Measurements from ENCODE around the gene LCN1. TPM values are rescaled to one million over a fixed set of nuclear protein-coding genes. Genes with fewer than 3 reads are reported as not detected.

LCN1 gene
- total and polyA plus RNA-seq, 2 of the 4 experiments (the other 2 are of a cell fraction) = not detected

DNA sequence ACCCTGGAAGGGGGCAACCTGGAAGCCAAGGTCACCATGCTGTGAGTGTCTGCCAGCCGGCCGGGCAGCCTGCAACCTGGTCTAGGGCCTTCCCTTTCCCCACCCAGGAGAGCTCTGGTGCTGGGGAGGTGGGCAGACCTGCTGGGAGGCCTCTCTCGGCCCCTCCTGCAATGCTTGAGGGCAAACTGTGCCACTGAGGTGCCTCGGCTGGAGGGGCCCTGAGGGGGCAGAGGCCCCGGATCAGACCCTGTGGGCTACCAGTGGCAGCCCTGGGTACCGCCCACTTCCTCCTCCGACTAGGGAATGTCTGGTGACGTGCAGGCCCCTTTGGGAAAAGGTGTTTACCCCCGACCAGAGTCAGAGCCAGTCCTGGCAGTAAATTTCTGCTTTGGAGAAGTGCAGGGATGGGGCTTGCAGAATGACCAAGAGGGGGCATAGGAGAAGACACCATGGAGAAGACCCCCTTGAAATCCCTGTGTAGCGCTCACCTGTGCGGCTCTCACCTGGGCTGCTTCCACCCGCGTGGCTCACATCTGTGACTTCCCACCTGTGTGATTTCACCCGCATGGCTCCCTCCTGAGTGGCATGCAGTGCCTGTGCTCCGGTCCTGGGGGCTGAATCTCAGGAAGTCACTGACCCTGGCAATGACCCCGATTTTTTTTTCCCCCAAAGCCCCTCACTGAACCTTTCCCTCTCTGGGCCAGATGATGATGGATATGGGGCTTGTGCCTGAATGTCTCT, 1.1 kb downstream of the LCN1 start:
- ChIA-PET CTCF (interaction anchor here (0.6 kb wide), 1 partner anchor 82 kb away, joined by 3 read pairs; no protein-coding TSS in a partner anchor), POLR2A (ENCODE audit: unreplicated experiment) (no interaction called here)
- Histone ChIP-seq H3K4me1 (ENCODE audit: control insufficient read depth, insufficient read depth, low read length) (no peaks in the 10 kb centered on the region), H3K23ac (ENCODE audit: low read depth, low read length) (no peak overlapping the region), H3K27me3 (ENCODE audit: control insufficient read depth, insufficient read depth, low read length) (peaks cover 2% of the 10 kb centered on the region; the same call in 1 of the 2 replicates), H2BK15ac (ENCODE audit: low read depth, low read length) (no peak overlapping the region), H3K9me3 (ENCODE audit: control insufficient read depth, insufficient read depth, low read length) (no peaks in the 10 kb centered on the region), H4K8ac (ENCODE audit: low read depth in 2 of 2, low read length in 2 of 2) (no peak overlapping the region), H2BK120ac (ENCODE audit: low read depth, low read length) (no peak overlapping the region), H3K56ac (ENCODE audit: extremely low read depth, insufficient read depth, low read length) (no peak overlapping the region), H2AK9ac (replicated peaks; ENCODE audit: low read depth, low read length, poor library complexity) (no peak overlapping the region), H4K5ac (ENCODE audit: low read depth, low read length) (no peak overlapping the region), H3K27ac (ENCODE audit: insufficient read depth, low read length) (no peak overlapping the region), H3K4me3 (ENCODE audit: insufficient read depth, low read depth, low read length) (no peak overlapping the region), H3K9me1 (ENCODE audit: insufficient read depth, low read length) (no peaks in the 10 kb centered on the region), H3K79me1 (ENCODE audit: low read depth in 1 of 2, low read length in 2 of 2) (no peaks in the 10 kb centered on the region), H4K20me1 (ENCODE audit: insufficient read depth, low read length) (no peaks in the 10 kb centered on the region), H3K4ac (ENCODE audit: low read depth, low read length) (no peak overlapping the region), H3K18ac (ENCODE audit: low read depth, low read length) (no peak overlapping the region), H2AK5ac (ENCODE audit: low read depth, low read length) (no peak overlapping the region), H4K91ac (ENCODE audit: insufficient read depth, low read depth, low read length) (no peak overlapping the region), H3K36me3 (ENCODE audit: control insufficient read depth, insufficient read depth, low read length) (no peaks in the 10 kb centered on the region), H2BK20ac (ENCODE audit: low read depth, low read length) (no peak overlapping the region), H2AFZ (replicated peaks; ENCODE audit: low read length, poor library complexity) (no peak overlapping the region), H3K9ac (ENCODE audit: low read depth, low read length) (no peak overlapping the region), H2BK5ac (ENCODE audit: low read depth, low read length, poor library complexity, severe bottlenecking) (no peak overlapping the region), H3K14ac (replicated peaks; ENCODE audit: low read depth, low read length) (no peak overlapping the region), H3K4me2 (ENCODE audit: low read depth, low read length) (no peak overlapping the region)
- ATAC-seq (ENCODE audit: low read depth) (no peak), DNase-seq (no peak)
- in situ Hi-C loops (cut with MboI; ENCODE audit: low sequenced_read_pairs) (no loop called here), dilution Hi-C loops (cut with HindIII; ENCODE audit: low sequenced_read_pairs, unreplicated experiment) (no loop called here), intact Hi-C loops (cut with micrococcal nuclease) (no loop called here)
- no TSS peak for BruUV-seq (replicated peaks)
- no peak for TF ChIP-seq NFE2L2 (IDR thresholded peaks at IDR 0.05; ENCODE audit: low read depth, low read length)
- no peak for TF ChIP-seq MAFK (IDR thresholded peaks at IDR 0.05; ENCODE audit: low read depth, low read length)
- TF ChIP-seq POLR2A (IDR thresholded peaks at IDR 0.05; ENCODE audit: low read depth, low read length) = no peak
- no peak for TF ChIP-seq SMC3 (IDR thresholded peaks at IDR 0.05; ENCODE audit: low read depth, low read length)
- TF ChIP-seq BHLHE40 (IDR thresholded peaks at IDR 0.05; ENCODE audit: low read depth, low read length) = no peak
- no peak for TF ChIP-seq MXI1 (IDR thresholded peaks at IDR 0.05; ENCODE audit: borderline replicate concordance, low read depth, low read length)
- TF ChIP-seq CEBPB (IDR thresholded peaks at IDR 0.05; ENCODE audit: low read depth, low read length) = no peak
- no peak for TF ChIP-seq RFX5 (IDR thresholded peaks at IDR 0.05; ENCODE audit: low read depth, low read length)
- no peak for TF ChIP-seq CHD1 (IDR thresholded peaks at IDR 0.05; ENCODE audit: low read depth, low read length)
- TF ChIP-seq MAZ (IDR thresholded peaks at IDR 0.05; ENCODE audit: borderline replicate concordance, low read depth, low read length) = no peak
- no peak for TF ChIP-seq FOS (IDR thresholded peaks at IDR 0.05; ENCODE audit: low read depth, low read length)
- TF ChIP-seq, protein P1, sequence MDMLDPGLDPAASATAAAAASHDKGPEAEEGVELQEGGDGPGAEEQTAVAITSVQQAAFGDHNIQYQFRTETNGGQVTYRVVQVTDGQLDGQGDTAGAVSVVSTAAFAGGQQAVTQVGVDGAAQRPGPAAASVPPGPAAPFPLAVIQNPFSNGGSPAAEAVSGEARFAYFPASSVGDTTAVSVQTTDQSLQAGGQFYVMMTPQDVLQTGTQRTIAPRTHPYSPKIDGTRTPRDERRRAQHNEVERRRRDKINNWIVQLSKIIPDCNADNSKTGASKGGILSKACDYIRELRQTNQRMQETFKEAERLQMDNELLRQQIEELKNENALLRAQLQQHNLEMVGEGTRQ (IDR thresholded peaks at IDR 0.05; ENCODE audit: low read depth, low read length) = no peak
- TF ChIP-seq, protein P2, sequence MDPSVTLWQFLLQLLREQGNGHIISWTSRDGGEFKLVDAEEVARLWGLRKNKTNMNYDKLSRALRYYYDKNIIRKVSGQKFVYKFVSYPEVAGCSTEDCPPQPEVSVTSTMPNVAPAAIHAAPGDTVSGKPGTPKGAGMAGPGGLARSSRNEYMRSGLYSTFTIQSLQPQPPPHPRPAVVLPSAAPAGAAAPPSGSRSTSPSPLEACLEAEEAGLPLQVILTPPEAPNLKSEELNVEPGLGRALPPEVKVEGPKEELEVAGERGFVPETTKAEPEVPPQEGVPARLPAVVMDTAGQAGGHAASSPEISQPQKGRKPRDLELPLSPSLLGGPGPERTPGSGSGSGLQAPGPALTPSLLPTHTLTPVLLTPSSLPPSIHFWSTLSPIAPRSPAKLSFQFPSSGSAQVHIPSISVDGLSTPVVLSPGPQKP (IDR thresholded peaks at IDR 0.05; ENCODE audit: borderline replicate concordance, low read depth, low read length) = no peak
- no peak for TF ChIP-seq RAD21 (IDR thresholded peaks at IDR 0.05; ENCODE audit: low read length)
- TF ChIP-seq, protein P3, sequence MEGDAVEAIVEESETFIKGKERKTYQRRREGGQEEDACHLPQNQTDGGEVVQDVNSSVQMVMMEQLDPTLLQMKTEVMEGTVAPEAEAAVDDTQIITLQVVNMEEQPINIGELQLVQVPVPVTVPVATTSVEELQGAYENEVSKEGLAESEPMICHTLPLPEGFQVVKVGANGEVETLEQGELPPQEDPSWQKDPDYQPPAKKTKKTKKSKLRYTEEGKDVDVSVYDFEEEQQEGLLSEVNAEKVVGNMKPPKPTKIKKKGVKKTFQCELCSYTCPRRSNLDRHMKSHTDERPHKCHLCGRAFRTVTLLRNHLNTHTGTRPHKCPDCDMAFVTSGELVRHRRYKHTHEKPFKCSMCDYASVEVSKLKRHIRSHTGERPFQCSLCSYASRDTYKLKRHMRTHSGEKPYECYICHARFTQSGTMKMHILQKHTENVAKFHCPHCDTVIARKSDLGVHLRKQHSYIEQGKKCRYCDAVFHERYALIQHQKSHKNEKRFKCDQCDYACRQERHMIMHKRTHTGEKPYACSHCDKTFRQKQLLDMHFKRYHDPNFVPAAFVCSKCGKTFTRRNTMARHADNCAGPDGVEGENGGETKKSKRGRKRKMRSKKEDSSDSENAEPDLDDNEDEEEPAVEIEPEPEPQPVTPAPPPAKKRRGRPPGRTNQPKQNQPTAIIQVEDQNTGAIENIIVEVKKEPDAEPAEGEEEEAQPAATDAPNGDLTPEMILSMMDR (conservative IDR thresholded peaks at IDR 0.05; ENCODE audit: low read depth, low read length) = no peak
- TF ChIP-seq RCOR1 (IDR thresholded peaks at IDR 0.05; ENCODE audit: insufficient replicate concordance, low read length) = no peak
- 0% methylated on average over 1 of the region's 16 CpGs; no CpG with 5 or more reads in 1 of the 2 experiments for WGBS, 2 experiments (ENCODE audit: extremely low coverage in 2 of 2, insufficient read length in 1 of 2)

All from IMR-90 (cell line).